Measurements from ENCODE around the gene STAB1.

Gene STAB1

DNA sequence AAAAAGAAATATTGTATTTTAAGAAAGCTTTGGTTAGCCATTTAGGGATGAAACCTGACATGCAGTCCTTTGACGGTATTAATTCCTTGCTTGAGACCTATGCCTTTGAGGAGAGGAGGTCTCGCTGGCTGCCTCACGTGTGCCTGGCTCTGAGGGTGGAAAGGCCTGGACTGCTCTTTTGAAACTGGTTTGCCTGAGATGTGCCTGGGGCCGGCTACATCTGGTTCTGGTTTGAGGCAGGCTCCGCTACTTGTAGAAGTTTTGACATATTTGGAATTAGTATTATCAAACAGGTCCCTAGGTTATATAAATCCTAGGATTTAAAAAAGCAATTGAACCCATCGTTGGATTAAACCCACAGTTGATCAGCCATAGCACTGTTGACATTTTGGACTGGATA, 33.3 kb upstream of the STAB1 start:
- no peak for DNase-seq

DNA sequence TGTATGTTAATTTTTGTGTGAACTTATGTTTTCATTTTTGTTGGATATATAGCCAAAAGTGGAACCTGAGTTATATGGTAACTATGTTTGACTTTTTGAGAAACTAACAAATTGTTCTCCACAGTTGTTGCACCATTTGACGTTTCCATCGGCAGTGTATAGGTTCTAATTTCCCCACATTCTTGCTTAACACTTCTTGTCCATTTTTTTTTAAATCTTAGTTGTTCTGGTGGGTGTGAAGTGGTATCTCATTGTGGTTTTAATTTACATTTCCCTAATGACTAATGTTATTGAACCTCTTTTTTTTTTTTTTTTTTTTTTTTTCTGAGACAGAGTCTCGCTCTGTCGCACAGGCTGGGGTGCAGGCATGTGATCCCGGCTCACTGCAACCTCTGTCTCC, 31.7 kb upstream of the STAB1 start:
- no peak for DNase-seq

DNA sequence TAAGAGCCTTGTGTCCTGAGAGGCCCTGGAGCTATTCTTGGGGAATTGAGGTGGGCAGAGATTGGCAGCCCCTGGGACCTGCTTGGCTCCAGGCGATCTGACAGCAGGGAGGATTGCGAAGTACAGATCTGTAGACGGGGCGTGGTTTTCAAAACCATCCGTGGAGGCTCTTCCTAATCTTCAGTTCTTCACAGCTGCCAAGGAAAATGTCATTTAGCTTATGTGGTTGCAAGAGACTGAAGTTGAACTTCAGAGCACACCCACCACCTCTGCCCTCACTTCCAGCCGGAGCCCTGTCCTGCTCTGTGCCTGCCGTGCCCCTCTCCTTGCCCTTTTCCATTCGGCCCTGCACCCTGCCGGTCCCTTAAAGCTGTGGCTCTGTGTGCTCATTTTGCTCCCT, 26.8 kb upstream of the STAB1 start:
- no peak for DNase-seq

DNA sequence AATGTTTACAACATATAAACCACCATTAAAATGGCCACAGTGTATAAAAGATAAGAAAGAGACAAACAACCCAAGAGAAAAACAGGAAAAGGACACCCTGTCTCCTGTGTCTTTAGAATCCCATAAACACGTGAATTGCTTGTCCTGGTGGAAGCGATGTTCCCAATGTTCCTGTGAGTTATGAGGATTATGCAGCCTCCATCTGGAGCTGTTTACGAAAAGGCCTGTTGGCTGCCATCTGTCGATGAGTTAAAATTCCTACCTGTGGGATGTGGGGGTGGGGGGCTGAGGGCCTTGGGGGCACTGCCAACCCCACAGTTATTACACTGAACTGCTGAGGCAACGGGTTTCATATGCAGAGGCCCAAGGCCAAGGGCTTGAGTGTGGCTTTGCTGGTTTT, 26.1 kb upstream of the STAB1 start:
- DNase-seq, result no peak

GRCh38 chr3:52470920-52471319, 24.2 kb upstream of the STAB1 start:
- no peak for DNase-seq

GRCh38 chr3:52471371-52472238, 23.5 kb upstream of the STAB1 start:
- DNase-seq, result no peak

- DNase-seq, result no peak
These were observed 22.7 kb upstream of the STAB1 start for GRCh38 chr3:52472239-52473000.

GRCh38 chr3:52473026-52473425, 22.1 kb upstream of the STAB1 start:
- no peak for DNase-seq

DNA sequence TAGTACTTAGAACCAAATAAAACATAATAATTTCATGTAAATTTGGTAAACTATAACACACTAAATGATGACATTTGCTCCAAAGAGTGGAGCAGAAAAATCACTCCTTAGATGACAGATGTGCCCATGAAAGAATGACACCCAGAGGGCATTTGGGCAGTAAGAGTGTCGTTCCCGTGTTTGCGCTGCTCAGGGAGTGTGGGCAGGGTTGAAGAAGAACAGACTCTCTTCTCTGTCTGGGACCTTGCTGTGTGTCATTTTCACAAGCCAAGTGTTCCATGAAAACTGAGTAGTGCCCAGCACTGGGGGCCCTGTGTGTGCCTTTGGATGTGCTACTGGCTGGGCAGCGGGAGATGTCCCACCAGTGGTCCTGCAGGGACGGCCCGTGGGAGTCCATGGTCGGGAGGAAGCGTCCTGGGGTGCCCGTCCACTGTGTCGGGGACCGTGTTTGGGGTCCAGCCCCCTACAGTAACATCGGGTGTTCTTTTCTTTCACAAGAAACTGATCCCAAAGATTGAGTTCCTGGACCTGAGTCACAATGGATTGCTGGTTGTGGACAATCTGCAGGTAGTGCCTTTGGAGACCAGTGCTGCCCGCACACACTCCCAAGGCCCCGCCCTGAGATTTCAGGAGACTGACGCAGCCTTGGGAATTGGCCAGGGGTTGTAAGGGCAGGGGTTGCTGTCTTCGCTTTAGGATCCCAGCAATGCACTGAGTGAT, 17.9 kb upstream of the STAB1 start:
- no peak for DNase-seq

DNA sequence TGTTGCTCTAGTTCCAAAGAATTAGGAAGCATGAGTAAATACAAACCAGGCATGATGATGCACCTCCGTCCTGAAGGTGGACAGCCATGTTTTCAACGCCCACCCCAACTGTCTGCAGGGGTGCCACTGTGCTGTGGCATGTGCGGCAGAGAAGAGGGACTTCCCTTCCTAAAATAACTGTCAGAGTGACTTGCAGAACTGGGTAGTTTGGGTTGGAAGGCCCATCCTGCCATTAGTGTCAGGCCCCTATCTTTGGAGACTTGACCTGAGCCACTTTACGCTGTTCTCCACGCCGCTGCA, 17.4 kb upstream of the STAB1 start:
- no peak for DNase-seq

DNA sequence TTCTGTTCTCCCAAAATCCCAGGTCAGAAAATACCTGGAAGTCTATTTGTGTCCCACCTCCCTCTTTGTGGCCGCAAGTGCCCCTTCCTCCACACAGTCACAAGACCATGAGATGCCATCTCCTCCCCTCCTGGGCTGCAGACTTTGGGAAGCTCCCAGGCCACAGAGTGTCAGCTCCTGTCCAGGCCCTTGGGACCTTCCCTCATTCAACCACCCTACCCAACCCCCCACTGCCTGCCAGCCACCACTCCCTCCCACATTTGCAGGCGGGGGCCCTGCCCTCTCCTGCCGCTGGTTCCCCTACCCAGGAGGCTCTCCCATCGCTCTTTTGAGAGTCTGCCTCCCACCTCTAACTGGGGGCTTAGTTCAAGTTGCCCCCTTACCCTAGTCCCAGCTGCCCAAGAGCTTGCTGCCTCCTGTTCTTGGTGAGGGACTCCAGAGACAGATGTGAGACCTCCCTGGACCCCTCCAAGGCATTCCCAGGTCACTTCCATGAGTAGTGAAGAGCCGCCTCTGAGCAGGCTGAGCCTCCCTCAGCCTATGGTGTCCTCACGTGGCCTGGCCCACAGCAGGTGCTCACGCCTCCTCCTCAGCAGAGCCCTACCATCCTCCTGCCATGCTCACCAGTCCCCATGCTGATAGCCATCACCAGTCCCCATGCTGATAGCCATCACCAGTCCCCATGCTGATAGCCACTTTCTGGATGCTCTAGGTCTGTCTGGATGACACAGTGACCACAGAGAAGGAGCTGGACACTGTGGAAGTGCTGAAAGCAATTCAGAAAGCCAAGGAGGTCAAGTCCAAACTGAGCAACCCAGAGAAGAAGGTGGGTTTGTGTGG, 15.9 kb upstream of the STAB1 start:
- DNase-seq, result no peak

- no peak for DNase-seq
These were observed 15.1 kb upstream of the STAB1 start for GRCh38 chr3:52479877-52480575.

DNA sequence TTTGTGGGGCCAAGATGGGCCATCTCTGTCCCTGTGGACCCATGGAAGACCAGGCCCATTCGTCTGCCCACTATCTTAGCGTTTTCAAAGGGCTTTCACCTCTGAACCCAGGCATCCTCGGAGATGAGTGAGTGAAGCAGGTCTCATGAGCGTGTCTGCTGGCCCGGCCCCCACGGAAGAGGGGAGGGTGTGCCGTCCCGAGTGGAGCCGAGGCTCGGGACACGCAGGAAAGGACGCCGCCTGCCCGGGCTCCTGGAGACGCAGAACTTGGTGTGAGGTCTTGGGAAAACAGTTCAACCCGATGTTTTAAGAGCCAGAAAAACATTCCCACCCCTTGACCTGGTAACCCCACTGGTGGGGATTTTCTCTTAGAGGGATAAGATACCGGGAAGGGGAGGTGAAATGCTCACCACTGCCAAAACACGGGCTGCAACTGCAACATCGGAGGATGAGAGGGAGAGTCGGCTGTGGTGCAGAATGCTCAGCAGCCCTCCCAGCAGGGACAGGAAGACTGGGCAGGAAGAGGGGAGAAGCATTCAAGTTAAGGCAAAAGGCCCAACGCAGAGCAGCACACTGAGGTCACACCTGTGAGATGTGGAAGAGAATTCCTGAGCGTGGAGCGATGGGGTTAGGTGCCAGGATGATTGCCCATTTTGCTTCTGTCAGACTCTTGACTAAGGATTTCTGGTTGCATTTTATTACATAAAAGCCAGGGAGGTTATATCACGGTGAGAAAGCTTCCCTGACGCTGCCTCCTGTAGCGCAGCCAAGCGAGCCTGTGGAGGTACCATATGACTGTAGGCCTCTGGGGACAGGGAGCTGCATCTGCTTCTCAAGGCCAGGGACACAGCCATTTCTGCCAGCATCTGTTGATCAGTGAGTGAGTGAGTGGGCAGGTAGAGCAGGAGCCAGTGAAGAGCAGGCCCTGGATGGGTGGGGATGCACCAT, 14.1 kb upstream of the STAB1 start:
- no peak for DNase-seq

DNA sequence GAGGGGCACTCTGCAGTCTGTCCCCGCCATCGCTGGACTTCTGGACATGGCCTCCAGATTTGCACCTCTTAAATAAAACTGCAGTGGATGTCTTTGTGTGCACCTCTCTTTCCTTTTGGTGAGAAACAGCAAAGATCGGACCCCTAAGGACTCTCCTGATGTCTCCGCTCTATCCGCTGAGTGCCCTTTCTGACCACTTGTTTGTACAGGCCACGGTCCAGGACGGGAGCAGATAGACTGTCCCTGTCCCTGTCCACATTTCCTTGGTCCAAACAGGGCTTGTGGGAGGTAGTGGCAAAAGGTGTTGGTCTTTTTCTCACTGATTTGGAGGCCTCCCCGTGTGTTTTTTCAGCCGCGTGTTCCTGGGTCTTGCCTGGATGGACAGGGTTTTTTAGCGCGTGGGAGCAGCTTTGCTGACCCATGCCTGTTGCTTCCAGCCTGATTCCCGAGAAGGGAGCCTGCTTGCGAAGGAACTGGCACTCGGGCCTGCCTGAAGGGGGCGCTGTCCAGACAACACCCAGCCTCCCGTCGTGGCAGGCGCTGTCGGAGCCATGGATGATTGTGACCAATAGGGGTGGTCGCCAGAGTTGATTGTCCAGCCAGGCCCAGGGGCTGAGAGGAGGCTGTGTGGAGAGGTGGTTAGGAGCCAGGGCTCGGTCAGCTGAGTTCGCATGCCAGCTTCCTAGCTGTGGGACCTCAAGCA, 13.2 kb upstream of the STAB1 start:
- peak; percentile 75 for DNase-seq

- DNase-seq, result no peak
These were observed 12.1 kb upstream of the STAB1 start for GRCh38 chr3:52483081-52483480.

GRCh38 chr3:52483577-52484381, 11.4 kb upstream of the STAB1 start:
- DNase-seq, result no peak

DNA sequence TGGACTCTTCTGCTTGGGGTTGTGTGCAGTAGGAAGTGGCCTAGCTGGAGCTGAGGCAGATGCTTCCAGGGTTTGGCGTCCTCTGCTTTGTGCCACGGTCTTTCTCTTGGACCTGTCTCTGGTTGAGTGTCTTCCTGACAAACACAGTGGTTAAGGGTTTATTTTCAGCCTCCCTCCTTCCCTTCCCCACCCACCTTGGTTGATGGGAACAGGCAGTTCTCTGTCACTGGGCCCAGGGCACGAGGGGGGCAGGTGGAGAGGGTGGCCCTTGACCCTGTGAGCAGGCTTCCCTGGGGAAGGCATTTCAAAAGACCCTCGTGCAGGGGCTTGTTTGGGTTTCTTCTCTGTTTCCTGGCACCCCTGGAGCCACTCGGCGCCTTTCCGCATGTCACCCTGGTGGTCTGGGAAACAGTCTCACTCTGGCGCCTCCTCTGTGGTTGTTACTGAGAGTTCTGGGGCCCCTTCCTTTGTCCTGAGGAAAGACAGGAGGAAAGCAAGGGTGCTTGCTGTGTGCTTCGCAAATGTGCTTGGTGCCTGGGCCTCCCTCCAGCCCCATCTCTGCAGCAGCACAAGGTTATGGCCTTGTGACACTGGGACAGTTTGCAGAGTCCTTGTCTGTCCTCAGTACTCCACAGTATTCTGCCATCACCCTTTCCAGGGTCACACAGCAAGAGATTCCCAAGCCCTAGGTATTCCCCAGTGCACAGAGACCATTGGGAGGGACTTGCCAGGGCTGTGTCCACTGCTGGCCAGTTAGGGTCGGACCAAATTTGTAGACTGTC, 10.3 kb upstream of the STAB1 start:
- DNase-seq, result no peak

DNA sequence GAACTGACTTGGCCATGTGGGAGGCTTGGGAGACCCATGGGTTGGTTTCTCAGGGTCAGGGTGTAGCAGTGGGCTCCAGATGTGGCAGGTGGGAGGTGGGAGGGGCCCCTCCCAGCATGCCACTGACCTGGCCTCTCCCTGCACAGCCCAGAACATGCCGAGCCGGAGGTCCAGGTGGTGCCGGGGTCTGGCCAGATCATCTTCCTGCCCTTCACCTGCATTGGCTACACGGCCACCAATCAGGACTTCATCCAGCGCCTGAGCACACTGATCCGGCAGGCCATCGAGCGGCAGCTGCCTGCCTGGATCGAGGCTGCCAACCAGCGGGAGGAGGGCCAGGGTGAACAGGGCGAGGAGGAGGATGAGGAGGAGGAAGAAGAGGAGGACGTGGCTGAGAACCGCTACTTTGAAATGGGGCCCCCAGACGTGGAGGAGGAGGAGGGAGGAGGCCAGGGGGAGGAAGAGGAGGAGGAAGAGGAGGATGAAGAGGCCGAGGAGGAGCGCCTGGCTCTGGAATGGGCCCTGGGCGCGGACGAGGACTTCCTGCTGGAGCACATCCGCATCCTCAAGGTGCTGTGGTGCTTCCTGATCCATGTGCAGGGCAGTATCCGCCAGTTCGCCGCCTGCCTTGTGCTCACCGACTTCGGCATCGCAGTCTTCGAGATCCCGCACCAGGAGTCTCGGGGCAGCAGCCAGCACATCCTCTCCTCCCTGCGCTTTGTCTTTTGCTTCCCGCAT, 7.9 kb upstream of the STAB1 start:
- no peak for DNase-seq

Measured in islet precursor cell (in vitro differentiated cells).